SK-N-SH (cell line): ENCODE data around the gene HOXB5. TPM values are rescaled to one million over a fixed set of nuclear protein-coding genes. Genes with fewer than 3 reads are reported as not detected.

ENCODE experiments used
- CTCF ChIA-PET: fragments of 300-600, 350-600 bp; formaldehyde crosslinking; extraction: SDS; loops from one replicate; lab custom pipeline; 2021; lab: Yijun Ruan, JAX
- POLR2A ChIA-PET: fragments of 350-600 bp; sonication (Branson Sonifier 250); formaldehyde crosslinking; extraction: SDS; loops from one replicate; lab custom pipeline; 2020; ENCODE audit warnings: antibody characterized with exemption, inconsistent platforms; lab: Yijun Ruan, JAX
- DNase-seq: peaks from one replicate; pipeline ENCODE4 v3.0.0; 2012
- H2AFZ ChIP-seq: fragments of 200-600 bp; sonication (generic); 2 replicates; pipeline ENCODE4 v1.8.1; 2016; ENCODE audit warnings: antibody characterized with exemption, mild to moderate bottlenecking, low read depth
- H3F3A ChIP-seq: fragments of 200-600 bp; sonication (generic); replicated peaks from 2 replicates; pipeline ENCODE3; 2016; ENCODE audit warnings: antibody characterized with exemption, mild to moderate bottlenecking; ENCODE audit not compliant: insufficient read depth
- H3K27ac ChIP-seq, 2 experiments: fragments of 200-500 bp in 1 of 2; fragments of 200-600 bp in 1 of 2; sonication (Bioruptor generic) in 1 of 2; sonication (generic), shearing (Covaris generic) in 1 of 2; 2 replicates each; pipeline versions ENCODE4 v1.5.1 to v1.6.1; 2014 to 2016; ENCODE audit warnings: low read depth in 2 of 2, inconsistent platforms in 1 of 2, low read length in 1 of 2, mild to moderate bottlenecking in 1 of 2, mixed read lengths in 1 of 2
- H3K27me3 ChIP-seq: fragments of 200-600 bp; sonication (generic), shearing (Covaris generic); 2 replicates; pipeline ENCODE4 v1.6.1; 2016; ENCODE audit warnings: mixed run types; ENCODE audit not compliant: insufficient read depth
- H3K36me3 ChIP-seq, 2 experiments: fragments of 200-500 bp in 1 of 2; fragments of 200-600 bp in 1 of 2; sonication (Bioruptor generic) in 1 of 2; sonication (generic) in 1 of 2; replicated peaks in 1 of 2; 2 replicates each; pipeline versions ENCODE3 to v1.5.1; 2014 to 2016; ENCODE audit warnings: low read length in 1 of 2, mild to moderate bottlenecking in 1 of 2; ENCODE audit not compliant: insufficient read depth in 2 of 2, control insufficient read depth in 1 of 2
- H3K4me1 ChIP-seq, 2 experiments: fragments of 200-500 bp in 1 of 2; fragments of 200-600 bp in 1 of 2; sonication (Bioruptor generic) in 1 of 2; sonication (generic), shearing (Covaris generic) in 1 of 2; 2 replicates each; pipeline versions ENCODE4 v1.5.1 to v1.6.1; 2014 to 2016; ENCODE audit warnings: low read depth in 1 of 2, low read length in 1 of 2, mixed run types in 1 of 2; ENCODE audit not compliant: insufficient read depth in 2 of 2, control insufficient read depth in 1 of 2
- H3K4me2 ChIP-seq: fragments of 200-600 bp; sonication (generic), shearing (Covaris generic); 2 replicates; pipeline ENCODE4 v1.6.1; 2017; ENCODE audit warnings: mixed run types
- H3K4me3 ChIP-seq, 2 experiments: fragments of 200-500 bp in 1 of 2; fragments of 200-600 bp in 1 of 2; sonication (Bioruptor generic) in 1 of 2; sonication (generic), shearing (Covaris generic) in 1 of 2; 2 replicates each; pipeline versions ENCODE4 v1.5.1 to v1.8.1; 2014 to 2016; ENCODE audit warnings: low read depth in 2 of 2, inconsistent platforms in 1 of 2, low read length in 1 of 2, mild to moderate bottlenecking in 1 of 2, mixed read lengths in 1 of 2, moderate library complexity in 1 of 2
- H3K79me2 ChIP-seq: fragments of 200-600 bp; sonication (generic); 2 replicates; pipeline ENCODE4 v1.8.1; 2017; ENCODE audit warnings: mild to moderate bottlenecking; ENCODE audit not compliant: insufficient read depth
- H3K9ac ChIP-seq: fragments of 200-600 bp; sonication (generic); 2 replicates; pipeline ENCODE4 v1.6.1; 2017; ENCODE audit warnings: mixed run types
- H3K9me2 ChIP-seq: fragments of 200-600 bp; sonication (generic); 2 replicates; pipeline ENCODE4 v1.6.1; 2017; ENCODE audit warnings: mixed run types
- H3K9me3 ChIP-seq: fragments of 200-600 bp; sonication (generic); 2 replicates; pipeline ENCODE4 v1.6.1; 2017; ENCODE audit warnings: mixed run types, mild to moderate bottlenecking, moderate library complexity
- H4K20me1 ChIP-seq: fragments of 200-600 bp; sonication (generic); 2 replicates; pipeline ENCODE4 v1.6.1; 2017; ENCODE audit warnings: mild to moderate bottlenecking, mixed run types; ENCODE audit not compliant: insufficient read depth
- EP300 ChIP-seq, 2 experiments: IDR thresholded peaks; 2 replicates each; pipeline versions ENCODE4 v1.4.0 to v1.6.1; 2012; ENCODE audit warnings: borderline replicate concordance in 1 of 2, low read depth in 1 of 2, low read length in 1 of 2
- EZH2phosphoT487 ChIP-seq: fragments of 200-600 bp; sonication (generic); IDR thresholded peaks from 2 replicates; pipeline ENCODE4 v1.6.1; 2017; ENCODE audit warnings: low read depth, mixed run types, mild to moderate bottlenecking, antibody characterized with exemption, moderate library complexity, borderline replicate concordance
- FOSL2 ChIP-seq: IDR thresholded peaks from 2 replicates; pipeline ENCODE4 v1.4.0; 2012; ENCODE audit warnings: low read depth, mild to moderate bottlenecking, moderate library complexity, borderline replicate concordance
- GABPA ChIP-seq: IDR thresholded peaks from 2 replicates; pipeline ENCODE4 v1.4.0; 2012; ENCODE audit warnings: low read depth, mild to moderate bottlenecking
- GATA2 ChIP-seq: sonication (generic); formaldehyde crosslinking; IDR thresholded peaks from 2 replicates; pipeline ENCODE4 v1.5.0; 2020; ENCODE audit warnings: mild to moderate bottlenecking, missing genetic modification reagents
- MEF2A ChIP-seq: IDR thresholded peaks from 2 replicates; pipeline ENCODE4 v1.4.0; 2012; ENCODE audit warnings: low read depth, borderline replicate concordance
- NRF1 ChIP-seq: IDR thresholded peaks from 2 replicates; pipeline ENCODE4 v1.6.1; 2012; ENCODE audit warnings: low read depth, mild to moderate bottlenecking, low read length
- POLR2AphosphoS5 ChIP-seq: IDR thresholded peaks from 2 replicates; pipeline ENCODE4 v1.6.1; 2012; ENCODE audit warnings: low read depth, low read length
- RXRA ChIP-seq: IDR thresholded peaks from 2 replicates; pipeline ENCODE4 v1.4.0; 2012; ENCODE audit warnings: low read depth, mild to moderate bottlenecking, borderline replicate concordance
- SMC3 ChIP-seq: IDR thresholded peaks from 2 replicates; pipeline ENCODE4 v1.6.1; 2012; ENCODE audit warnings: low read depth, low read length, improper control_type of control experiment
- TAF1 ChIP-seq: IDR thresholded peaks from 2 replicates; pipeline ENCODE4 v1.6.1; 2012; ENCODE audit warnings: low read depth, mild to moderate bottlenecking, low read length, moderate library complexity, borderline replicate concordance
- TEAD4 ChIP-seq: IDR thresholded peaks from 2 replicates; pipeline ENCODE4 v1.4.0; 2012; ENCODE audit warnings: mild to moderate bottlenecking, borderline replicate concordance; ENCODE audit not compliant: insufficient read depth
- USF2 ChIP-seq: fragments of 150-350 bp; IDR thresholded peaks from 2 replicates; pipeline ENCODE4 v1.6.1; 2017; ENCODE audit warnings: antibody characterized with exemption, low read length, low read depth, borderline replicate concordance
- YY1 ChIP-seq: IDR thresholded peaks from 2 replicates; pipeline ENCODE4 v1.4.0; 2012; ENCODE audit warnings: low read depth, mild to moderate bottlenecking
- ZBTB33 ChIP-seq: IDR thresholded peaks from 2 replicates; pipeline ENCODE4 v1.4.0; 2012; ENCODE audit warnings: low read depth, borderline replicate concordance
- WGBS: methylation state at CpG from one replicate; pipeline ENCODE4 v1.1.6; 2017; ENCODE audit warnings: low lambda C conversion rate; 5-methylcytosine and 5-hydroxymethylcytosine counted together
- polyA plus RNA-seq, 3 experiments: library from polyadenylated mRNA; depleted of rRNA; stranded (reverse); fragments of >200 nt; gene quantifications; 2 replicates each; pipeline ENCODE4 v1.2.3, GENCODE V29; 2012
- TF ChIP-seq, protein P1 (sequence below): IDR thresholded peaks from 2 replicates; pipeline ENCODE4 v1.4.0; 2012; ENCODE audit warnings: low read depth, borderline replicate concordance
- TF ChIP-seq, protein P2 (sequence below): fragments of 200-600 bp; sonication (generic); IDR thresholded peaks from 2 replicates; pipeline ENCODE4 v1.6.1; 2017; ENCODE audit warnings: antibody characterized with exemption, mild to moderate bottlenecking, moderate library complexity

Gene HOXB5
- polyA plus RNA-seq, 1 of the 3 experiments (the other 2 are of a cell fraction), result not detected

DNA sequence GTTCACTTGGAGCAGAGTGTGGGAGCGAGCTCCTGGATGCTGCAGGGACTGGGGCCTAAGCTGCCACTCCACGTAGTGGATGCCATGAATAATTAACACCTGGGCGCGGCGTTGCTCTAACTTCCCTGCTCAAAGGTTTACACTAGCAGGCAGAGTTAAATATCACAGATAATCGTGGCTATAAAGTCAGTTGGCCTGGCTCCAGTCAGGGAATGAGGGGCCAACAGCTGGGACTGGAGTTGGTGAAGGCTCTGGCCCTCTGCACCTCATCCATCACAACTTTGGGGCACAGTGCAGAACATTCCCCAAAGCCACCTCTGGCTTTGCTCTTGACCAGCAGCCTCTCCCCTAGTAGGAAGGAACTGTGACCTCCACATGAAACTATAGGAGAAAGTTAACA, 26.4 kb downstream of the HOXB5 start:
- POLR2A ChIA-PET, result no interaction called here

GRCh38 chr17:48566717-48567116, 26.9 kb downstream of the HOXB5 start:
- POLR2A ChIA-PET, result no interaction called here
- CTCF ChIA-PET, result no interaction called here
- Histone ChIP-seq H3K9me2 (no peaks in the 10 kb centered on the region), H3K4me3 (no peak overlapping the region), H3K27ac (no peak overlapping the region), H3K9me3 (no peaks in the 10 kb centered on the region), H3K4me1 (peaks cover 0 to 2% of the 10 kb centered on the region in 2 experiments; a peak in 1 of 4 replicates), H3K79me2 (no peaks in the 10 kb centered on the region), H2AFZ (no peak overlapping the region), H3K36me3 (no peaks in the 10 kb centered on the region), H3K9ac (no peak overlapping the region), H3F3A (no peaks in the 10 kb centered on the region), H4K20me1 (peaks cover 6% of the 10 kb centered on the region; the same call in 1 of the 2 replicates), H3K4me2 (no peak overlapping the region), H3K27me3 (peaks cover 97% of the 10 kb centered on the region)
- no peak for DNase-seq
- WGBS, result 13% methylated on average over 2 of the region's 2 CpGs
- TF ChIP-seq MEF2A (no peak), USF2 (no peak), NRF1 (no peak), TAF1 (no peak), GATA2 (no peak), ZBTB33 (no peak), YY1 (no peak), EP300 (IDR thresholded peaks at IDR 0.05; ENCODE audit: borderline replicate concordance in 1 of 2, low read depth in 1 of 2, low read length in 1 of 2) (no peak), TEAD4 (no peak), FOSL2 (no peak)
- TF ChIP-seq, protein P1, sequence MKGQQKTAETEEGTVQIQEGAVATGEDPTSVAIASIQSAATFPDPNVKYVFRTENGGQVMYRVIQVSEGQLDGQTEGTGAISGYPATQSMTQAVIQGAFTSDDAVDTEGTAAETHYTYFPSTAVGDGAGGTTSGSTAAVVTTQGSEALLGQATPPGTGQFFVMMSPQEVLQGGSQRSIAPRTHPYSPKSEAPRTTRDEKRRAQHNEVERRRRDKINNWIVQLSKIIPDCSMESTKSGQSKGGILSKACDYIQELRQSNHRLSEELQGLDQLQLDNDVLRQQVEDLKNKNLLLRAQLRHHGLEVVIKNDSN, result no peak
- TF ChIP-seq, protein P2, sequence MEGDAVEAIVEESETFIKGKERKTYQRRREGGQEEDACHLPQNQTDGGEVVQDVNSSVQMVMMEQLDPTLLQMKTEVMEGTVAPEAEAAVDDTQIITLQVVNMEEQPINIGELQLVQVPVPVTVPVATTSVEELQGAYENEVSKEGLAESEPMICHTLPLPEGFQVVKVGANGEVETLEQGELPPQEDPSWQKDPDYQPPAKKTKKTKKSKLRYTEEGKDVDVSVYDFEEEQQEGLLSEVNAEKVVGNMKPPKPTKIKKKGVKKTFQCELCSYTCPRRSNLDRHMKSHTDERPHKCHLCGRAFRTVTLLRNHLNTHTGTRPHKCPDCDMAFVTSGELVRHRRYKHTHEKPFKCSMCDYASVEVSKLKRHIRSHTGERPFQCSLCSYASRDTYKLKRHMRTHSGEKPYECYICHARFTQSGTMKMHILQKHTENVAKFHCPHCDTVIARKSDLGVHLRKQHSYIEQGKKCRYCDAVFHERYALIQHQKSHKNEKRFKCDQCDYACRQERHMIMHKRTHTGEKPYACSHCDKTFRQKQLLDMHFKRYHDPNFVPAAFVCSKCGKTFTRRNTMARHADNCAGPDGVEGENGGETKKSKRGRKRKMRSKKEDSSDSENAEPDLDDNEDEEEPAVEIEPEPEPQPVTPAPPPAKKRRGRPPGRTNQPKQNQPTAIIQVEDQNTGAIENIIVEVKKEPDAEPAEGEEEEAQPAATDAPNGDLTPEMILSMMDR, result no peak

More for the DNA sequence above, 26.4 kb downstream of the HOXB5 start:
- Histone ChIP-seq H3K9ac (no peak overlapping the region), H3K79me2 (no peaks in the 10 kb centered on the region), H3K27me3 (peaks cover 97% of the 10 kb centered on the region), H3K4me1 (peaks cover 0 to 2% of the 10 kb centered on the region in 2 experiments; a peak in 1 of 4 replicates), H2AFZ (no peak overlapping the region), H3K9me3 (no peaks in the 10 kb centered on the region), H3K36me3 (no peaks in the 10 kb centered on the region), H3K9me2 (no peaks in the 10 kb centered on the region), H3F3A (no peaks in the 10 kb centered on the region), H3K4me2 (no peak overlapping the region), H3K4me3 (no peak overlapping the region), H3K27ac (no peak overlapping the region), H4K20me1 (0 out of 2 replicates have a peak, but pooled peaks cover 6% of the 10 kb centered on the region)
- CTCF ChIA-PET, result no interaction called here
- no peak for TF ChIP-seq RXRA
- TF ChIP-seq EZH2phosphoT487, result no peak
- no peak for TF ChIP-seq GATA2
- no peak for TF ChIP-seq GABPA
- TF ChIP-seq ZBTB33, result no peak
- no peak for TF ChIP-seq POLR2AphosphoS5
- no peak for TF ChIP-seq SMC3
- TF ChIP-seq TEAD4, result no peak
- no peak for TF ChIP-seq EP300 (IDR thresholded peaks at IDR 0.05; ENCODE audit: borderline replicate concordance in 1 of 2, low read depth in 1 of 2, low read length in 1 of 2)
- no peak for DNase-seq
- WGBS, result 24% methylated on average over 6 of the region's 6 CpGs
